A549 (cell line): ENCODE results near the gene ITGB7. TPM values are rescaled to one million over a fixed set of nuclear protein-coding genes. Genes with fewer than 3 reads are reported as not detected.

ENCODE experiments used
- ATAC-seq, 2 experiments: fragments of 200-7000 bp in 1 of 2; fragments of >200 bp in 1 of 2; cut with Nextera tagmentation in 1 of 2; cut with Tn5 transposase in 1 of 2; 3 replicates each; pipeline versions ENCODE4 v1.8.0 to v1.9.1; 2018 to 2020; ENCODE audit warnings: mild to moderate bottlenecking in 1 of 2, moderate library complexity in 1 of 2
- CTCF ChIA-PET: fragments of 300-600 bp; sonication (Branson Sonifier 250); formaldehyde crosslinking; extraction: SDS; loops from one replicate; lab custom pipeline; 2021; ENCODE audit warnings: antibody characterized with exemption, inconsistent platforms; lab: Yijun Ruan, JAX
- POLR2A ChIA-PET: fragments of 350-600 bp; formaldehyde crosslinking; extraction: SDS; loops from one replicate; lab custom pipeline; 2021; ENCODE audit warnings: antibody characterized with exemption, inconsistent platforms; lab: Yijun Ruan, JAX
- DNase-seq, 2 experiments: peaks; one replicate each; pipeline versions ENCODE4 v3.0.0 to v3.0.0-alpha.2; 2011 to 2016; ENCODE audit warnings: low read depth in 1 of 2, low spot score in 1 of 2
- FAIRE-seq: peaks from 2 replicates; lab custom pipeline; 2011; peaks lifted over from hg19 to GRCh38; lab: Jason Lieb, UNC
- H3K27ac ChIP-seq, 2 experiments: fragments of >200 bp; sonication (Bioruptor Twin); formaldehyde crosslinking; 3 replicates each; pipeline ENCODE4 v1.5.1; 2016 to 2017
- H3K4me1 ChIP-seq: fragments of >200 bp; sonication (Bioruptor Twin); formaldehyde crosslinking; 3 replicates; pipeline ENCODE4 v1.6.1; 2016
- H3K4me2 ChIP-seq: fragments of >200 bp; sonication (Bioruptor Twin); formaldehyde crosslinking; 3 replicates; pipeline ENCODE4 v1.6.1; 2016
- H3K4me3 ChIP-seq: fragments of >200 bp; sonication (Bioruptor Twin); formaldehyde crosslinking; 3 replicates; pipeline ENCODE4 v1.5.1; 2016
- H3K9me3 ChIP-seq: fragments of >200 bp; sonication (Bioruptor Twin); formaldehyde crosslinking; 3 replicates; pipeline ENCODE4 v1.6.1; 2016
- CBX2 ChIP-seq: fragments of 200-600 bp; sonication (generic); IDR thresholded peaks from 2 replicates; pipeline ENCODE4 v1.6.1; 2016; ENCODE audit warnings: low read depth, mild to moderate bottlenecking, borderline replicate concordance
- CBX8 ChIP-seq: fragments of 200-600 bp; sonication (generic); IDR thresholded peaks from 2 replicates; pipeline ENCODE4 v1.6.1; 2016
- CHD2 ChIP-seq: fragments of 150-350 bp; IDR thresholded peaks from 2 replicates; pipeline ENCODE4 v1.6.1; 2014; ENCODE audit warnings: low read length; ENCODE audit not compliant: partially characterized antibody
- FOSL2 ChIP-seq, 2 experiments: fragments of 450-650 bp in 1 of 2; fragments of >200 bp in 1 of 2; sonication (Bioruptor Twin) in 1 of 2; formaldehyde crosslinking; IDR thresholded peaks; 2 replicates each; pipeline versions ENCODE4 v1.5.0 to v1.6.1; 2016 to 2020; ENCODE audit warnings: mild to moderate bottlenecking in 1 of 2, moderate library complexity in 1 of 2
- HOXA7 ChIP-seq: fragments of 250-450 bp; sonication (Bioruptor Pico); IDR thresholded peaks from 2 replicates; pipeline ENCODE4 v1.5.0; 2020; ENCODE audit warnings: mild to moderate bottlenecking, moderate library complexity
- KDM1A ChIP-seq: fragments of 200-600 bp; sonication (generic); IDR thresholded peaks from 2 replicates; pipeline ENCODE4 v1.6.1; 2016; ENCODE audit warnings: low read depth, mild to moderate bottlenecking
- MYC ChIP-seq: IDR thresholded peaks from 2 replicates; pipeline ENCODE4 v1.6.1; 2012; ENCODE audit warnings: mild to moderate bottlenecking, inconsistent platforms, low read length, improper control_type of control experiment, borderline replicate concordance
- POLR2AphosphoS2 ChIP-seq: conservative IDR thresholded peaks from 2 replicates; pipeline ENCODE4 v1.6.1; 2012; ENCODE audit warnings: low read length, improper control_type of control experiment, inconsistent platforms
- RCOR1 ChIP-seq: fragments of 150-350 bp; IDR thresholded peaks from 2 replicates; pipeline ENCODE4 v1.6.1; 2014; ENCODE audit warnings: antibody characterized with exemption, low read length, low read depth
- RFX5 ChIP-seq: fragments of 450-650 bp; IDR thresholded peaks from 2 replicates; pipeline ENCODE4 v1.7.1; 2014; ENCODE audit warnings: antibody characterized with exemption, mild to moderate bottlenecking, moderate library complexity
- ZFP36 ChIP-seq: fragments of 450-650 bp; IDR thresholded peaks from 2 replicates; pipeline ENCODE4 v1.6.1; 2014; ENCODE audit warnings: borderline replicate concordance; ENCODE audit not compliant: partially characterized antibody
- WGBS: methylation state at CpG from one replicate; pipeline ENCODE4 v1.1.6; 2017; ENCODE audit errors: missing lambda C conversion rate; 5-methylcytosine and 5-hydroxymethylcytosine counted together
- polyA plus RNA-seq, 4 experiments: library from polyadenylated mRNA; depleted of rRNA in 3 of 4; stranded (reverse); fragments of >200 nt; fragmentation: RNase III in 1 of 4; extraction: RNeasy Plus Mini Kit Qiagen cat#74134 plus additional on column Dnase treatment in 1 of 4; gene quantifications; 2 replicates in 3 of 4; 3 replicates in 1 of 4; pipeline ENCODE4 v1.2.3, GENCODE V29; 2011 to 2017
- TF ChIP-seq, protein P1 (sequence below): fragments of 150-350 bp; IDR thresholded peaks from 2 replicates; pipeline ENCODE4 v1.6.1; 2014; ENCODE audit warnings: low read depth, mild to moderate bottlenecking, low read length
- TF ChIP-seq, protein P2 (sequence below): IDR thresholded peaks from 2 replicates; pipeline ENCODE4 v1.6.1; 2012
- TF ChIP-seq, protein P3 (sequence below): fragments of >200 bp; sonication (Bioruptor Twin); formaldehyde crosslinking; IDR thresholded peaks from 3 replicates; pipeline ENCODE4 v1.6.1; 2016
- TF ChIP-seq, protein P4 (sequence below): fragments of 200-600 bp; sonication (generic); IDR thresholded peaks from 2 replicates; pipeline ENCODE4 v1.6.1; 2016; ENCODE audit warnings: antibody characterized with exemption, mild to moderate bottlenecking, moderate library complexity

ITGB7 gene
- polyA plus RNA-seq, 2 of the 4 experiments (the other 2 are of a cell fraction) = 0.54 to 0.56 TPM

DNA sequence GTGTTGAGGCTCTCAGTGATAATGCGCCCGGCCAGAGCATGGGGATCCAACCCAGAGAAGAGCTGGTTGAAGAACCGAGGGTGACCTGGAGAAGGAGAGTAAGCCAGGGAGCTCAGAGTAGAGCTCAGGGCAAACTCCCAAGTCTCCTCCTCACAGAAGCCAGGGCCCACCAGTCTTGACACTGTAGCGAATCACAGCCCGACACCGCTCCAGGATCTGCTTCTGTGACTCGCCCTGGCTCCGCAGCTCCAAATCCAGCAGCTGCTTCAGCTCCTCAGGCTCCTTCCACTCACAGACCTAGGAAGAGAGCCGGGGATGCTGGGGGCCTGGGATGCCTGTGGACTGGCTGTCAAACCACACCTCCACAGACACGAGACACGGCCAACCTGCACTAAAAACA lies 34.7 kb downstream of the ITGB7 start:
- Histone ChIP-seq H3K4me3 (no peak overlapping the region), H3K9me3 (no peaks in the 10 kb centered on the region), H3K4me2 (peak overlapping the region; percentile 62), H3K4me1 (peaks cover 60% of the 10 kb centered on the region), H3K27ac (peak overlapping the region; percentile 79)
- FAIRE-seq (no peak), ATAC-seq (peak in 1 of 2 experiments; percentile 11; a peak in 3 of 6 replicates), DNase-seq (no peak)
- TF ChIP-seq, protein P1, sequence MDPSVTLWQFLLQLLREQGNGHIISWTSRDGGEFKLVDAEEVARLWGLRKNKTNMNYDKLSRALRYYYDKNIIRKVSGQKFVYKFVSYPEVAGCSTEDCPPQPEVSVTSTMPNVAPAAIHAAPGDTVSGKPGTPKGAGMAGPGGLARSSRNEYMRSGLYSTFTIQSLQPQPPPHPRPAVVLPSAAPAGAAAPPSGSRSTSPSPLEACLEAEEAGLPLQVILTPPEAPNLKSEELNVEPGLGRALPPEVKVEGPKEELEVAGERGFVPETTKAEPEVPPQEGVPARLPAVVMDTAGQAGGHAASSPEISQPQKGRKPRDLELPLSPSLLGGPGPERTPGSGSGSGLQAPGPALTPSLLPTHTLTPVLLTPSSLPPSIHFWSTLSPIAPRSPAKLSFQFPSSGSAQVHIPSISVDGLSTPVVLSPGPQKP = no peak
- TF ChIP-seq POLR2AphosphoS2 (no peak), FOSL2 (IDR thresholded peaks at IDR 0.05) (no peak), FOSL2 (CRISPR knock-in tag; IDR thresholded peaks at IDR 0.05) (no peak)
- ChIA-PET CTCF (interaction anchor here (0.9 to 36.2 kb wide), 5 partner anchors 10 to 151 kb away, joined by 3 to 646 read pairs (median 8); partner anchors contain the start of genes AAAS and ITGB7), POLR2A (interaction anchor here (2.6 kb wide), 1 partner anchor 8 kb away, joined by 13 read pairs; the partner anchor contains the start of genes CSAD and ZNF740)
- WGBS = 85% methylated on average over 11 of the region's 11 CpGs

DNA sequence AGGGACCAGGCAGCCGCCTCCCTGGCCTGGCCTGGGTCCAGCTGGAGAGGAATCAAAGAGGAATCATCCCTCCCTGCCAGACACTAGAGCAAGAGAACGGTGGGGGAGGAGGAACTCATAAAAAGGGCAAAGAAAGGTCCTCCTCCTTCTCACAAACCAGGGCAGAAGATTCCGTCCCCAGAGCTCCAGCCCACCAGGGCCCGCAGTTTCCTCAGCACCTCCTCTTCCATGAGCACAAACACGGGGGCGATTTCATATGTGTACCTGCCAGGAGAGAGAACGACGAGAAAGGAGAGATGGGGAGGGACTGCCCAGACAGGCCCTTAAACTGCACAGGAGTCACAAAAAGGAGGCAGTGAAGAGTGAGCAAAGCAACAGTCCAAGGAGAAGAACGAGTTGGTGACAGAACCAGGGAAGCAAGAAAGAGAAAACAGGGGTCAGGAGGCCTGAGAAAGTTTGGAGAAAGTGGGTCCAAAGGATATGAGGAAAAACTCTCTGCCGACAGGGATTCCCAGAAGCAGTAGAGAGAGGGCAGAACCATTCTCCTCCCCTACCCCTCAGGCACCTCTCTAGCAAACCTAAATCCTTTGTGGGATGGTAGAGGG lies 35.2 kb downstream of the ITGB7 start:
- no peak overlapping the region for H3K4me3 ChIP-seq
- FAIRE-seq (no peak), ATAC-seq (no peak), DNase-seq (peak in 1 of 2 experiments; percentile 47)
- POLR2A ChIA-PET = interaction anchor here (2.6 kb wide), 1 partner anchor 9 kb away, joined by 13 read pairs; the partner anchor contains the start of genes CSAD and ZNF740
- peak overlapping the region; percentile 79 for H3K27ac ChIP-seq
- CTCF ChIA-PET = interaction anchor here (0.9 to 36.2 kb wide), 6 partner anchors 10 to 152 kb away, joined by 3 to 646 read pairs (median 6); partner anchors contain the start of gene ITGB7
- 44% methylated on average over 10 of the region's 10 CpGs for WGBS
- peak overlapping the region; percentile 62 for H3K4me2 ChIP-seq
- H3K9me3 ChIP-seq = no peaks in the 10 kb centered on the region
- no peak for TF ChIP-seq FOSL2 (IDR thresholded peaks at IDR 0.05)
- TF ChIP-seq FOSL2 (CRISPR knock-in tag; IDR thresholded peaks at IDR 0.05) = no peak
- TF ChIP-seq, protein P2, sequence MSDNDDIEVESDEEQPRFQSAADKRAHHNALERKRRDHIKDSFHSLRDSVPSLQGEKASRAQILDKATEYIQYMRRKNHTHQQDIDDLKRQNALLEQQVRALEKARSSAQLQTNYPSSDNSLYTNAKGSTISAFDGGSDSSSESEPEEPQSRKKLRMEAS = 0 out of 2 replicates have a peak, but pooled peaks have one; percentile 13
- TF ChIP-seq, protein P3, sequence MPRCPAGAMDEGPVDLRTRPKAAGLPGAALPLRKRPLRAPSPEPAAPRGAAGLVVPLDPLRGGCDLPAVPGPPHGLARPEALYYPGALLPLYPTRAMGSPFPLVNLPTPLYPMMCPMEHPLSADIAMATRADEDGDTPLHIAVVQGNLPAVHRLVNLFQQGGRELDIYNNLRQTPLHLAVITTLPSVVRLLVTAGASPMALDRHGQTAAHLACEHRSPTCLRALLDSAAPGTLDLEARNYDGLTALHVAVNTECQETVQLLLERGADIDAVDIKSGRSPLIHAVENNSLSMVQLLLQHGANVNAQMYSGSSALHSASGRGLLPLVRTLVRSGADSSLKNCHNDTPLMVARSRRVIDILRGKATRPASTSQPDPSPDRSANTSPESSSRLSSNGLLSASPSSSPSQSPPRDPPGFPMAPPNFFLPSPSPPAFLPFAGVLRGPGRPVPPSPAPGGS = no peak
- H3K4me1 ChIP-seq = peaks cover 63% of the 10 kb centered on the region

DNA sequence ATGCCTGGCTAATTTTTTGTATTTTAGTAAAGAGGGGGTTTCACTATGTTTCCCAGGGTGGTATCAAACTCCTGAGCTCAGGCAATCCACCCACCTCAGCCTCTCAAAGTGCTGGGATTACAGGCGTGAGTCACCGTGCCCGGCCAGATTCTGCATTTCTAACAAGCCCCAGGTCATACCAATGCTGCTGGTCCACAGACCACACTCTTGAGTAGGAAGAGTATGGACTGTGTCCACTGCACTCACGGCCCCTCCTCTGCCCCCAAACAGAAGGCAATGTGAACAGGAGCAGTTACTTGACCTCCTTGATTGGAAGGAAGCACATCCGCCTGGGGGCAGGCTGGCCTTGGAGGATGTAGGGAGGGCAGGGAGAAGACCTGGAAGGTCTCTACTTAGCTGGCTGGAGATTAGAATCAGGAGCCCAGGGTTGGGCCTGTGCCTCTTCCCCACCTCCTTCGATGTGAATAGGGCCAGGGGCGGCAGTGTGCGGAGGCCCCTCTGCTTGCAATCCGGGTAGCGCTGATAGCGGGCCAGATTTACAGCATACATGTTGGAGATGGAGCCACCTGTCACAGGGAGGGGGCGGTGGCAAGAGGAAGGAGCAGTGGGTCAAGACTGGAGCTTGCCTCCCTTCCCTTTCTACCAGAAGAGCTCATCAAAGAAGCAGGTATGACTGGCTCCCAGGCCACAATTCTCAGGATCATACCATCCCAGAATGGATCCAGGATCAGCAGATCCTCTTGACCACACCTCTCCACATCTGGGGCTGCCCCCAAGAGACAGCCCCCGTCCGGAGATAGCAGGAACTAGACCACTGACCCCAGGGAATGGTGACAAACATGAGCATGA lies 36.0 kb downstream of the ITGB7 start:
- peak overlapping the region; percentile 79 for H3K27ac ChIP-seq
- H3K9me3 ChIP-seq = no peaks in the 10 kb centered on the region
- TF ChIP-seq, protein P4, sequence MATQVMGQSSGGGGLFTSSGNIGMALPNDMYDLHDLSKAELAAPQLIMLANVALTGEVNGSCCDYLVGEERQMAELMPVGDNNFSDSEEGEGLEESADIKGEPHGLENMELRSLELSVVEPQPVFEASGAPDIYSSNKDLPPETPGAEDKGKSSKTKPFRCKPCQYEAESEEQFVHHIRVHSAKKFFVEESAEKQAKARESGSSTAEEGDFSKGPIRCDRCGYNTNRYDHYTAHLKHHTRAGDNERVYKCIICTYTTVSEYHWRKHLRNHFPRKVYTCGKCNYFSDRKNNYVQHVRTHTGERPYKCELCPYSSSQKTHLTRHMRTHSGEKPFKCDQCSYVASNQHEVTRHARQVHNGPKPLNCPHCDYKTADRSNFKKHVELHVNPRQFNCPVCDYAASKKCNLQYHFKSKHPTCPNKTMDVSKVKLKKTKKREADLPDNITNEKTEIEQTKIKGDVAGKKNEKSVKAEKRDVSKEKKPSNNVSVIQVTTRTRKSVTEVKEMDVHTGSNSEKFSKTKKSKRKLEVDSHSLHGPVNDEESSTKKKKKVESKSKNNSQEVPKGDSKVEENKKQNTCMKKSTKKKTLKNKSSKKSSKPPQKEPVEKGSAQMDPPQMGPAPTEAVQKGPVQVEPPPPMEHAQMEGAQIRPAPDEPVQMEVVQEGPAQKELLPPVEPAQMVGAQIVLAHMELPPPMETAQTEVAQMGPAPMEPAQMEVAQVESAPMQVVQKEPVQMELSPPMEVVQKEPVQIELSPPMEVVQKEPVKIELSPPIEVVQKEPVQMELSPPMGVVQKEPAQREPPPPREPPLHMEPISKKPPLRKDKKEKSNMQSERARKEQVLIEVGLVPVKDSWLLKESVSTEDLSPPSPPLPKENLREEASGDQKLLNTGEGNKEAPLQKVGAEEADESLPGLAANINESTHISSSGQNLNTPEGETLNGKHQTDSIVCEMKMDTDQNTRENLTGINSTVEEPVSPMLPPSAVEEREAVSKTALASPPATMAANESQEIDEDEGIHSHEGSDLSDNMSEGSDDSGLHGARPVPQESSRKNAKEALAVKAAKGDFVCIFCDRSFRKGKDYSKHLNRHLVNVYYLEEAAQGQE = no peak
- TF ChIP-seq KDM1A (no peak), ZFP36 (no peak), CBX8 (no peak), POLR2AphosphoS2 (no peak), RCOR1 (no peak), HOXA7 (CRISPR knock-in tag) (no peak), RFX5 (no peak), CHD2 (no peak), MYC (no peak), CBX2 (no peak)
- TF ChIP-seq, protein P1 = no peak
- TF ChIP-seq, protein P2 = no peak
- TF ChIP-seq, protein P3 = no peak
- 81% methylated on average over 12 of the region's 14 CpGs for whole genome bisulfite sequencing
- no peak for ATAC-seq
- ChIA-PET POLR2A (interaction anchor here (1.3 to 2.6 kb wide), 2 partner anchors 10 to 125 kb away, joined by 3 to 13 read pairs; partner anchors contain the start of genes CSAD, PFDN5 and ZNF740), CTCF (interaction anchor here (0.6 to 36.2 kb wide), 6 partner anchors 9 to 105 kb away, joined by 3 to 646 read pairs (median 6); partner anchors contain the start of gene ITGB7)
- peak overlapping the region; percentile 62 for H3K4me2 ChIP-seq
- DNase-seq = no peak
- no peak for FAIRE-seq
- no peak overlapping the region for H3K4me3 ChIP-seq
- peaks cover 63% of the 10 kb centered on the region for H3K4me1 ChIP-seq
